ENCODE measurements around the gene HYDIN.
"Not testable (repeated sequence)": the region's sequence is repeated elsewhere in the genome, so short reads cannot be mapped to it uniquely, and the experiment has no call there.

The HYDIN gene

DNA sequence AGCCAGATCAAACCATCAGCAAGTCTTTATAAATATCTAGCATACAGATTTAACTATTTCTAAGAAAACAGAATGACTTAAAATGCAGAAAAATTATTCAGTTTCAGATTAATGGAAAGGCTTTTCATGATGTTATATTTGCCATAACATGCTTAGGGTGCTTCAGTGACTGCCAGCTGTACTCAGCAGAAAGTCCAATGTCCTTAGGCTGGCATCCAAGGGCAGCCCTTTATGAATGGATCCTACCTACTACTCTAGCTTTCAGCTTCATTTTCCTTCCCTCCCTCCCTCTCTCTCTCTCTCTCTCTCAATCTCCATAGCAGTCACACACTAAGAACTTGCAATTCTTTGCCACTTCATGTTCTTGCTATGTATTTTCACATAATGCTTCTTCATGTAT lies 124.6 kb downstream of the HYDIN start:
- DNase-seq (ENCODE audit: low spot score): not testable (repeated sequence)

DNA sequence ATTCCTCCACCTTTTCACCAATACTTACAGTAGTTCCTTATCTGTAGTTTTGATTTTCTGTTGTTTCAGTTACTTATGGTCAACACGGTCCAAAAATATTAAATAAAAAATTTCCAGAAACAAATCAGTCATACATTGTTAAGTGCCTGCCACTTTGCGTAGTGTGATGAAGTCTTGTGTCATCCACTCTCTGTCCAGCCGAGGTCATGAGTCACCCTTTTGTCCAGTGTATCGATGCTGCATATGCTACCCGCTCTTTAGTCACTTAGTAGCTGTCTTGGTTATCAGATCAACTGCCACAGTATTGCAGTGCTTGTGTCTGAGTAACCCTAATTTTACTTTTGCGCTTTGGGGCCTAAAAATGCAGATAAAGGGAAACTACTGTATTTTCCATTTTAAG lies 146.9 kb downstream of the HYDIN start:
- not testable (repeated sequence) for DNase-seq (ENCODE audit: low spot score)

DNA sequence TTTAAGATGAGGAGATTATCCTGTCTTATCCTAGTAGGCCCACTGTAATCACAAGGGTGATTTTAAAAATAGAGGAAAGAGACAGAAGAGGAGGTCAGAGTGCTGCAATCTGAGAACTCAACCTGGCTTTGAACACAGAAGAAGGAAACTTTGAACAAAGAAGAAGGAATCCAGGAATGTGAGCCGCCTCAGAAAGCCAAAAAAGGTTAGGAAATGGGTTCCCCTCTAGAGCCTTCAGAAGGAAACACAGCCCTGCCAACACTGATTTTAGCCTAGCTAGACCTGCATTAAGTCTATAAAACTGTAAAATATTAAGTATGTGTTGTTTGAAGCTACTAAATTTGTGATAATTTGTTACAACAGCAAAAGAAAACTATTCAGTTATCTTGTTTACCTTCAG lies 149.7 kb downstream of the HYDIN start:
- DNase-seq (ENCODE audit: low spot score): not testable (repeated sequence)

DNA sequence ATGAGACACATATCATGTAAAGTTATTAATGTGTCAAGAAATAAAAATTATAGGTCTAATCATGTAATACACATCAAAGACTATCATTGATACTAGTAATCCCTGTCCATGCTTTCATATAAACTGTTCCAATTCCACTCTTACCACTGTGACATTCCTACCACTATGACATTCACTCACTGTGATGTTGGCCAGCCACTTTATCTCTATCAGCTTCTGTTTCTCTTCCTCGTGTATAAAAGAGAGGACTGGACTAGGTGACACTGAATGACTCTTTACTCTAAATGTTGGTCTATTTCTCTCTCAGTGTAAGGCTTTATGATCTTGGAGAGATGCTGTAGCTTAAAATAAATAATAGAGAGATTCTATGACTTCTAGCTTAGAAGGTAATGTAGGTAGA lies 150.3 kb downstream of the HYDIN start:
- DNase-seq (ENCODE audit: low spot score): not testable (repeated sequence)

DNA sequence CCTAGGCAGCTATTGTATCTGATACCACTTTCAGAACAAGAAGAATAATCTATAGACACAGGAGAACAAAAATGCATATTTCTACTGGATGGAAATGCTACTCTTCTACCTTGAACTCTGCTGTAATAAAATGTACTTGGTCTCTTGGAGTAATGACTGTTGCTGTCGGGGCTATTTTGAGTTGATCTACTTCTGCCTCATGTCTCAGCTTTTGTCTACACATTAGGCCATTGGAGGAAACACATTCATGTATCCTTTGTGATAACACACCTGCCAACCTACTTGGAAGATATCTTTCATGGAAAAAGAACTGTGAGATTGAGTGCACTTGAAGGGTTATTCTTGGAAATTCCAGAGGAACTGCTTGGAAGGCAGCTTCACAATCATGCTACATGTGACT lies 159.9 kb downstream of the HYDIN start:
- DNase-seq (ENCODE audit: low spot score): not testable (repeated sequence)

DNA sequence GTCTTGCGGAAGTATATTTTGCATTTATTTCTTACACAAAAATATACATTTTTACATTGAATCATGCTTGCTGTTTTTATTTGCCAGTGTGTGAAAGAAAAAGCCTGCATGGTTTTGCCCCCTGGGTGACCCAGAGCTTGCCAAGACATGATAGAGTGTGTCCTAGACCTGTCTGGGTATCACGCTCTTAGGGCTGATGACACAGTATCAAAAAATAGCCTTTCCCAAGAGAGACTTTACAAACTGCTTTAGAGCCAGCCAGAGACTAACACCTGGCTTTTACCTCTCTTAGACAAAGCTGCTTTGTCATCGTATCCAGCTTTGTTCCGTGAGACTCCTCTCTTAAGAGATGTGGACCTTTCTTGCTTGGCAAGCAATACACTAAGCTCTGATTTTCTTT lies 160.7 kb downstream of the HYDIN start:
- DNase-seq (ENCODE audit: low spot score): not testable (repeated sequence)

DNA sequence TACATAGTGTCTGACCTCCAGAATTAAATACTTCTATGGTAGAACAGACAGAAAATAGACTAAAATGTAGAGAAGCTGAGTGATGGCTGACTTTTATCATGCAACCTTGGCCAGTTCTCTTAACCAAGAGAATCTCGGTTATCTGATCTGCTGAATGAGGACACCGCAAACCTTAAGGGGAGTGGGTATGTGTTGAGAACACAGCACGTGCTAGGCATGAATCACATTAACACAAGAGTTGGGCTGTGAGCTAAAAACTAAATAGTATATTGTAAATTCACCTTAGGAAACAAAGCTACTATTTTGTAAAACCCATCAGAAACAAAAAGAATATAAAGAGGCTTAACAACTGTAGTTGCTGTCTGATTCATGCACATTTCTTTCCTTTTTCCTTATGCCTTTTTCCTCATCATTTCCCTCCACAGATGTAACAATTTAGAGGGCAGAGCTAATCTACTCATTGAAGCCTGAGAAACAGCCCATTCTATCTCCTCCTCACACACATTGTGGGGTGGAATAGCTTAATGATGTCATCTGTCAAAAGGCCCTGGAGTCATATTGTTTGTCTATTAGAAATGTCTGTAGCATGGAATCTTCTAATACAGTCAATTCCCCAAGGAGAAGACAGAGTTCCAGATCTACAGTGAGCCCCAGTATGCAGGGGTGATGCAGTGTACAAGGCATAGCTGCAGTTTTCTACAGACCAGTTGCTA lies 176.5 kb downstream of the HYDIN start:
- not testable (repeated sequence) for DNase-seq (ENCODE audit: low spot score)

DNA sequence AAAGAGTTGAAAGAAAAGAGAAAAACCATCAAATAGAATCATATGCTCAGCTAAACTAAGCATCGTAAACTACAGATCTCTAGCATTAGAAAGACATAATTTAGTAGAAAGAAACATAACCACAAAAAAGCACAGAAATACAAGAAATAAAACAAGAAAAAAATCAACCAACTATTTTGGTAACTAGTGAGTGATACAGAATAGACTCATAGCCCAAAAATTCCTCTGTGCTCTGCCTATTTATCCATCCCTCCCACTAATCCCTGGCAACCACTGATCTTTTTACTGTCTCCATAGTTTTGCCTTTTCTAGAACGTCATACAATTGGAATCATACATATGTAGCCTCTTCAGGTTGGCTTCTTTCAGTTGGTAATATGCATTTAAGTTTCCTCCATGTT lies 180.2 kb downstream of the HYDIN start:
- not testable (repeated sequence) for DNase-seq (ENCODE audit: low spot score)

DNA sequence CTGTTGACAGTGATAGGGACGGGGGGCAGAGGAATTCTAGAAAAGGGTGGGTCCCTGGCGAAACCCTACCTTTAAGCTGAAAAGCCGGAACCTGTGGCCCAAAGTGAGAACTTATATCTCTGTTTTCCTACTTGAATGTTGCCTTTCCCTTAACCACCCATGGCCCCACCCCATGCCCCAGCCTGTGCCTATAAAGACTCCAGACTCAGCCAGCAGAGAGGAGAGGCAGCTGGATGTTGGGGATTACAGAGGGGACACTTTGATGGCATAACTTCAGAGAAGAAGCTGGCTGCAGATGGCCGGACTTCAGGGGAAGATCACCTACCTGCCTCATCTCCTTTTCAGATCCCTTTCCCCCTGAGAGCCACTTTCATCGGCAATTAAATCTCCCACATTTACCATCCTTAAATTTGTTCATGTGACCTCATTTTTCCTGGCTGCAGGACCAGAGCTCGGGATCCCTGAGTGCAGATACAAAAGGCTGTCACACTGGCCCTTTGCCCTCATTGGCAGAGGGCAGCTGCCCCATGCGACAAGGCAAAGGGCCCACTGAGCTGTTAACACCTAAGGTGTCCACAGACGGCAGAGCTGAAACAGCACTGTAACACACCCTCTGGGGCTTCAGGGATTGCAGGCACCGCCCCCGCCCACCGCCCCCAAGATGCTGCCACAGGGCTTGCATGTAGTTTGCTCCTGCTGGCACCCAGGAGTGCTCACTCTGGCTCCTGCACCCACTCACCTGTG lies 191.0 kb downstream of the HYDIN start:
- not testable (repeated sequence) for DNase-seq (ENCODE audit: low spot score)

DNA sequence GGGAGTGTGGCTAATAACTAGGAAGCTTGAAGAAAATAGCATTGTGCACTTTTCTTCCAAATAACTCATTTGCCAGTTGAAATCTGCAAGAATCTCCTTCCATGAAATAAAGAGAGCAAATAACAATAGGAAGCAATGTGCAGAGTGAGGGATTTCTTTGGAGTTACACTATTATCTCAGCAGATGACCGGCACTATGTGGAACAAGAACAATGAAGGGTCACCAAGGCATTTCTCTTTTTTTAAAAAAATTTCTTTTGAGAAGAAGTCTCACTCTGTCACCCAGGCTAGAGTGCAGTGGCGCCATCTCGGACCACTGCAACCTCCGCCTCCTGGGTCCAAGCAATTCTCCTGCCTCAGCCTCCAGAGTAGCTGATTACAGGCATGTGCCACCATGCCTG lies 192.1 kb downstream of the HYDIN start:
- not testable (repeated sequence) for DNase-seq (ENCODE audit: low spot score)

DNA sequence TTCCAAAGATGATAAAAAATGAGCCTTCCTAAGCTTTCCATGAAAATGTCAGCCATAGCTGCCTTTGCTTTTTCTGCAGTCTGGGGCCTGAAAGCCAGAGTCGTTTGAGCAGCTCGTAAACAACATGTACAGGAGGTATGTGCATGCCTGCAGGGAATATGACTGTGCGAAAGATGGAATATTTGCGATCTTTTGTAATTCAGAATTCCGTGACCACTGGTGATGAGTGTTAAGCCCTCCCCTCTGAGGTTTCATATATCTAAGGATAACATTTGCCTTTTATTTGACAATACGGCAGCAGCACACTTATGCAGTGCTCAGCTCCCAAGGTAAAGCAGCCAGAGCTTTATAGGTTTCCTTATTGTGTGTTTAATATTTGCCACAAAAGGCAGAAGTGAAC lies 192.5 kb downstream of the HYDIN start:
- not testable (repeated sequence) for DNase-seq (ENCODE audit: low spot score)

DNA sequence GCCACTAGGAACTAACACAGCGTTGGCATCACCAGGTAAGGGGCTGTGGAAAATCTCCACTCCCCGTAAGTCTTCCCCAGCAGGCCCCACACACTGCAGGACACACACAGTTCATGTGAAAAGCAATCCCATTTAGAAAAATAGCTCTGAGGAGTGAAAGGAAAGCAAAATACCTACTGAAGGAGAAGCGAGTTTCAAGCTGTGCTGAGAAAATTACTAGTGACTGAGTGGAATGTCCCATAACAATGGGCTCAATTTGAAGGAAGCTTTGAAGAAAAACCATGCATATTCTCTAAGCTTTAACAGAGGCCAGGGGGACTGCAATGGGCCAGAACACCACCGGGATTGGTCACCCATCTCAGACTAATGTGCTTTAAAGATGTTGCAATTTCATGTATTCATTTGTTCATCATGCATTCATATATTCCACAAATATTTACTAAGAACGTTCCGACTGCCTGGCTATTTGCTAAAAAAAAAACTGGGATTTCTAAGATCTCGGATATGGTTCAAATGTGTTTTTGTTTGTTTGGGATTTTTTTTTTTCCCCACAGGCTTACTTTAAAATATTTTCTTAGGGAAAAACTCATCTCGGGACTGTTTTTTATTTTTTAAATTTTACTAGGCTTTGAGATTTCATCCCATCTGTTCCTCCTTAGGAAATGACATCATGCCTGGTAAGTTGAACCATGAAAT lies 202.3 kb downstream of the HYDIN start:
- DNase-seq (ENCODE audit: low spot score): not testable (repeated sequence)

DNA sequence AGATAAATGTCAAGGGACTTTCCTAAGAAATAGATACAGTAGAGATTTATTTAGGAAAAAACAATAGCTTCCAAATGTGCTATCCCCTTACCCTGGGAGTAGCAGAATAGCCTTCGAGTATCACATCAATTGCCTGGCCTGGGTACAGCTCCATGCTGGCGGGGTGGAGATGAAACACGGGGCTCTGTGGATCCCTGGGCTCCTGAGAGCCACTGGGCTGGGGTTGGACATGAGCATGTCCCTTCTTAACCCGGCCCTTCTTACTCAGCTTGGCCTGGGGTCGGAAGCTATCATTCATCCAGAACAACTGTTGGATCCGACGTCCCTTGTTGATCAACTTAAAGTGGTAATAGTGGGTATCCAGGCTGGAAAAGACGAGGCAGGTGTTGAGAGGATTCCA lies 203.0 kb downstream of the HYDIN start:
- DNase-seq (ENCODE audit: low spot score): not testable (repeated sequence)

DNA sequence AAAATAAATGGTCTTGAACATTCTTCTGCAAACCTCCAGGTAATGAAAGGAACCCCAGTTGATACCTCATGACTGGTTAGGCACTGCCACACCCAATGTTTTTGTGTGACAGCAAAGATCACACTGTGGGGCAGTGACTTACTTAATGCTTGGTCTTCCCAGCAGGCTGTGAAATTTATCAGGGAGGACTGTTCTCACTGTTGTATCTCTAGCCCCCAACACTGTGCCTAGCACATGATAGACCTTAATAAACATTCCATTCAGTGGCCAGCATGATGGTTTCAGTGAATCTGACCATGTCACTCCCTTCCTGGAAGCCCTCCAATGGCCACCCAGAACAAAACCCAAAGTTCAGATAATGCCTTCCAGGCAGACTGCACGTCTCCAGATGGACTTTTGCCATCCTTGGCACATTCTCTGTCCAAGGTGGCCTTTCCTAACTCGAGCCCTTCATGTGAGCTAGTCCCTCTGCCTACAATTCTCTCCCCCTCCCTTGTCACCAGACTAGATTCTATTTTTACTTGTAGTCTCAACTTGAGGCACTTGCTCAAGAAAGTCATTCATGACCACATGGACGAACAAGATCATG lies 206.6 kb downstream of the HYDIN start:
- not testable (repeated sequence) for DNase-seq (ENCODE audit: low spot score)

DNA sequence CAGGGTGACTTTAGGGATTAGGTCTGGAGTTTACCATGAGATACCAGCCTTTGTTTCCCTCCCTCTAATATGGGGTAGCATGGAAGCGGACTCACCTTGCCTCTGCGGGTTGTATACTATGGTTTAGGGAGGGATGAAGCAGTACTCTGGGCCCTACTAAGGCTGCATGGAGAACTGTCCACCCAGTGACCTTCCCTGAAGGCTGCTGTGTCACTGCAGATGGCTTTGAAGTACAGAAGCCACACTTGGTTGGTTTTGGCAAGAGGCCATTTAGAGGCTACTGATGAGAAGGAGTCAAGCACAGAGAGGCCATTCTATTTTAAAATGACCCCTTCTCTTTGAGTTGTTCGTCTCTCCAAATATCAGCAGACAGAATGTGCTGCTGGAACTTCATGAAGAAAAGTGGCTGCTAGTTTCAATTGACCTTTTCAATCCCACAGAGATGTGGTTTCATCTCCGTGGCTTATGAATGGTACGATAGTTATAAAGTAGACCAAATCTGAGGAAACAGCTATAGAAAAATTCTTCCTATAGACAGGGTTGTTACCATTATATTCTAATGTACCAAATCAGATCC lies 208.5 kb downstream of the HYDIN start:
- not testable (repeated sequence) for DNase-seq (ENCODE audit: low spot score)

DNA sequence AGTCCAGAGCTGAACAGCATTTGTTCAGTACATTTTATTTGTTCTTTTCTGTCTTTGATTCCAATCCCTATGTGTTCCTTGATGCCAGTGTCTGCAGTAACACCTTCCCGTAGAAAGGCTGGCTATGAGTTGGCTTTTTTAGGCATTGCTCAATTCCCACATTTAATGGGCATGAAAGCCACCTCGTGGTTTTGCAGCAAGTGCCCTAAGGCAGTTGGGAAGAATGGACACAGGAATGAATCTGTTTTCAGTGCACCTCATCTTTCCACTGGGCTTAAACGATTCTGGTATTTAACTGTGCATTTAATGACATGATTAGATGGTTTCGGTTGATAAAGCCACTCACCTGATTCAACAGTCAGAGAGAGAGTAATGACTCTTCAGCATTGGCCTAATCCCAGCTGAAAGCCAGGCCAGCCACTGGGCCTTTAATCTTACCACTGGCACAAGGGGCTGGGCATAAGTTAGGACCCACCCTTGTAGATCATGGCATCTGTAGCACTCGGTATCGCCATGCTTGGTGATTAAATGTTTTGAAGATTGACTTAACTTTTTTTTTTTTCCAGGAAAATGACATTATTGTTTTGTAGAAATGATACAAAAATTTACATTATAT lies 211.3 kb downstream of the HYDIN start:
- not testable (repeated sequence) for DNase-seq (ENCODE audit: low spot score)

DNA sequence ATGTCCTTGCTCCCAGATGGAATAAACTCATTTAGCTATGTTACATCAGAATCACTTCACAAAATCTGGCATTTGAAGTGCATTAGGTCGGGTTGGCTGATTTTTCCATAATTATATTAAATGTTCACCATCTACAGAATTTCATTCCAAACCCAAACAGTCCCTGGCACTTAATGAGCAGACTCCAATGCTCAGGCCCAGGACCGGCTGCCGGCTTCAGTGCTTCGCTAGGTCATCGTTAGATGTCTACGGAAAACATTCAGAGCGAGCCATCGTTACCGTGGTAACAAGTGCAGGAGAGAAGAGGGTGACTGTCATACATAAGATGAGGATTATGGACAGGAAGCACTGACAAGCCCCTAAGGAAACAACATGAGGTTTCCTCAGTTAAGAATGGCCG lies 215.1 kb downstream of the HYDIN start:
- DNase-seq (ENCODE audit: low spot score): not testable (repeated sequence)

DNA sequence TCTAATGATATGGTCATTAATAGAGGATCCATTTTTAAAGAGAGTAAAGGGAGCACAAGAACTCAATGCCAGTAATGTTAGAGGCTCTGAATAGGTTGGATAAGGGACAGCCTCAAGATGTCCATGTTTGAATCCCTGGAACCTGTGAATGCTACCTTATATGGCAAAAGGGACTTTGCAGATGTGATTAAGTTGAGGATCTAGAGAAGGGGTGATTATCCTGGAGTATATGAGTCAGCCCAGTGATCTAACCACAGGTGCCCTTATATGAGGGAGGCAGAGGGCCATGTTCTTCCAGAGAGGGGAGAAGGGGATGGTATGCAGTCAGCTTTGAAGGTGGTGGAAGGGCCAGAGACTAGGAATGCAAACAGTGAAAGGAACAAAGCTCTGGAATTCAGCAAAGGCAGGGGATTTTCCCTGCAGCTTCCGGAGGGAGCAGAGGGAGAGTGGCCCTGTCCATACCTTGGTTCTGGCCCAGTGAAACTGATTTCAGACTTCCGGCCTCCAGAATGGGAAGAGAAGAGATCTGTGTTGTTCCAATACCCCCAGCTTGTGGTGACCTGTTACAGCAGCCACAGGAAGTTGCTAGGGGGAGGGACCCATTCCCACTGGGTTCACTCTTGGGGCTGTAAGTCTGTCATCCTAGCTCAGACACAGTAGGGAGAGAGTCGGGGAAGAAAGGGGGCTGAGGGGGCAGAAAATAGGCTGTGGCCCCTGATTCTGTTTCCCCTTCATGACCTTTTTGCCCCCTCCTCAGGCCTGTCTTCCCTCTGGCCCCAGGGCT lies 220.9 kb downstream of the HYDIN start:
- DNase-seq (ENCODE audit: low spot score): not testable (repeated sequence)

DNA sequence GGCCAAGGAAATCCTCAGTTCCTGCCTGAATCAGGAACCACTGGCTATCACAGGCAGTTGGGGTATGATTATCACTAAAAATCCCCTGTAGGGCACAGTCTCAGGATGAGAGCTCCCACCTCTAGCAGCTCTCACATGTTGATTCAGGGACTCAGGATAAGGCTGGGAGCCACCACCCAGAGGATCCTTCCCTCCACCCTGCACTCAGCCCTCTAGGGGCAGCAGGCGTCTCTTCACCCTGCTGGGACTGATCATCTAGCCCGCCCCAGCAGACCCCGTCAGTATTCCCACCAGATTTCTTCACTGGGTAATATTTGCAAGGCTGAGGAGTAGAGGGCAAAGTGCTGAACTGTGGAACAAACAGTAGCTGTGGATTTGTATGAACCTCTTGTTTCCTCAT lies 224.0 kb downstream of the HYDIN start:
- DNase-seq (ENCODE audit: low spot score): not testable (repeated sequence)

DNA sequence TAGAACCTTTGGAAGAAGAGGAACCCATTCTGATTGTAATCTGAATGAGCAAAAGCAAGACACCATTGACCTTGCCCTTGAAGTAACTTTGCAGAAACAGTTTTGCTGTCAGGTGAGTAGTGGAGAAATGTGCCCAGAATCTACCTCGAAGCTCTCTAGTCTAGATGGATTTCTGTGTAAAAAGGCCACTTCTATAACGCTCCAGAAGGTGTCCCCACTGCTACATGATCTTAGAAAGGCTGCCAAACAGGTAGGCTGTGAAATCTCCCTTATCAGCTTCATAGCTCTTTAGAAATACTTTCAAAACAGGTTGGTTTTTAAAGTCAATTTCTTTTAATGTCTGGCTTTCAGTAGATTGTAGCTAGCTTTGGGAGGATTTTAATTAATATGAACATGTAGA lies 230.8 kb downstream of the HYDIN start:
- not testable (repeated sequence) for DNase-seq (ENCODE audit: low spot score)

DNA sequence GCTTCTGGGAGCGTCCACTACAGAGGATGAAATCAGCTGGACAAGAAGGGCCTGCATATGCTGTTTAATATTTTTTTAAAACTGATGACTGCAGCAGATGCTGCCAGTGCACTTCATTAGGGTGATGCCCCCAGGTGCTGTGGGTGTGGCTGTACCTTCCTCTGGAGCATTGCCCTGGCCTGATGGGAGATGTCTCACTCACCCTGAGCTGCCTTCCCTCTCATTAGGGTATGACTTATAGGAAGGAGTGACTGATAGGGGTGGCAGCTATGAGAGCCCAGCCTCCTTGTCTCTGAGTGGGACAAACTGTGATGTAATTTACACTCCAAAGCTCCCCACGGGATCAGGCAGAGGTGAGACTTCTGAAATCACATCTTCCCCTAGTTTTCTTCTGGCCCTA lies 234.7 kb downstream of the HYDIN start:
- not testable (repeated sequence) for DNase-seq (ENCODE audit: low spot score)
